MCF 10A (cell line): Measurements from ENCODE around the gene TNFSF11. TPM values are rescaled to one million over a fixed set of nuclear protein-coding genes. Genes with fewer than 3 reads are reported as not detected.

ENCODE experiments used
- BruUV-seq: library from RNA; stranded (reverse); fragments of 400-500 nt; replicated peaks from 2 replicates; lab custom pipeline; 2021; lab: Mats Ljungman, UMichigan
- CTCF ChIA-PET: fragments of 300-600 bp; sonication (Branson Sonifier 250); formaldehyde crosslinking; extraction: SDS; loops from one replicate; lab custom pipeline; 2021; ENCODE audit warnings: antibody characterized with exemption, inconsistent platforms; lab: Yijun Ruan, JAX
- POLR2A ChIA-PET: fragments of 300-600, 350-650 bp; sonication (Branson Sonifier 250); formaldehyde crosslinking; extraction: SDS; loops from one replicate; lab custom pipeline; 2020; ENCODE audit warnings: antibody characterized with exemption, inconsistent platforms; lab: Yijun Ruan, JAX
- DNase-seq: peaks from one replicate; pipeline ENCODE4 v3.0.0-alpha.2; 2018; ENCODE audit not compliant: unreplicated experiment
- H3K27ac Mint-ChIP-seq: one replicate; pipeline ENCODE4 v1.8.0; 2022; ENCODE audit warnings: mild to moderate bottlenecking, low read depth, mixed read lengths; ENCODE audit not compliant: unreplicated experiment
- H3K27me3 Mint-ChIP-seq: one replicate; pipeline ENCODE4 v1.8.0; 2022; ENCODE audit warnings: mixed read lengths; ENCODE audit not compliant: insufficient read depth, unreplicated experiment
- H3K36me3 Mint-ChIP-seq: one replicate; pipeline ENCODE4 v1.8.0; 2022; ENCODE audit warnings: mild to moderate bottlenecking, moderate library complexity, mixed read lengths; ENCODE audit not compliant: insufficient read depth, unreplicated experiment
- H3K4me1 Mint-ChIP-seq: one replicate; pipeline ENCODE4 v1.8.0; 2022; ENCODE audit warnings: mixed read lengths; ENCODE audit not compliant: insufficient read depth, unreplicated experiment
- H3K4me3 Mint-ChIP-seq: one replicate; pipeline ENCODE4 v1.8.0; 2022; ENCODE audit warnings: mild to moderate bottlenecking, moderate library complexity, mixed read lengths; ENCODE audit not compliant: unreplicated experiment
- H3K9me3 Mint-ChIP-seq: one replicate; pipeline ENCODE4 v1.8.0; 2022; ENCODE audit warnings: mixed read lengths; ENCODE audit not compliant: unreplicated experiment
- intact Hi-C: fragments of 100-400 bp; cut with micrococcal nuclease; formaldehyde crosslinking; loops from 2 replicates; pipeline ENCODE4 v1.14.1; 2022
- total RNA-seq: library from RNA; stranded (reverse); gene quantifications from 2 replicates; pipeline ENCODE4 v1.2.3, GENCODE V29; 2022
- TF ChIP-seq, protein P1 (sequence below): fragments of 200-600 bp; IDR thresholded peaks from one replicate; pipeline ENCODE4 v1.8.0; 2022; ENCODE audit warnings: antibody characterized with exemption, mild to moderate bottlenecking; ENCODE audit not compliant: unreplicated experiment

The TNFSF11 gene
- total RNA-seq, 1 experiment from 2014 or later = not detected

GRCh38 chr13:42617221-42617620 is 43.3 kb downstream of the TNFSF11 start:
- intact Hi-C loops = no loop called here
- TF ChIP-seq, protein P1, sequence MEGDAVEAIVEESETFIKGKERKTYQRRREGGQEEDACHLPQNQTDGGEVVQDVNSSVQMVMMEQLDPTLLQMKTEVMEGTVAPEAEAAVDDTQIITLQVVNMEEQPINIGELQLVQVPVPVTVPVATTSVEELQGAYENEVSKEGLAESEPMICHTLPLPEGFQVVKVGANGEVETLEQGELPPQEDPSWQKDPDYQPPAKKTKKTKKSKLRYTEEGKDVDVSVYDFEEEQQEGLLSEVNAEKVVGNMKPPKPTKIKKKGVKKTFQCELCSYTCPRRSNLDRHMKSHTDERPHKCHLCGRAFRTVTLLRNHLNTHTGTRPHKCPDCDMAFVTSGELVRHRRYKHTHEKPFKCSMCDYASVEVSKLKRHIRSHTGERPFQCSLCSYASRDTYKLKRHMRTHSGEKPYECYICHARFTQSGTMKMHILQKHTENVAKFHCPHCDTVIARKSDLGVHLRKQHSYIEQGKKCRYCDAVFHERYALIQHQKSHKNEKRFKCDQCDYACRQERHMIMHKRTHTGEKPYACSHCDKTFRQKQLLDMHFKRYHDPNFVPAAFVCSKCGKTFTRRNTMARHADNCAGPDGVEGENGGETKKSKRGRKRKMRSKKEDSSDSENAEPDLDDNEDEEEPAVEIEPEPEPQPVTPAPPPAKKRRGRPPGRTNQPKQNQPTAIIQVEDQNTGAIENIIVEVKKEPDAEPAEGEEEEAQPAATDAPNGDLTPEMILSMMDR = no peak
- Mint-ChIP-seq H3K36me3 (no peaks in the 10 kb centered on the region), H3K27me3 (no peaks in the 10 kb centered on the region), H3K9me3 (no peaks in the 10 kb centered on the region), H3K4me3 (no peak overlapping the region), H3K27ac (no peak overlapping the region), H3K4me1 (peaks cover 18% of the 10 kb centered on the region)
- BruUV-seq = no TSS peak
- CTCF ChIA-PET = no interaction called here
- DNase-seq = no peak
- POLR2A ChIA-PET = no interaction called here

- intact Hi-C loops = no loop called here
- H3K27ac Mint-ChIP-seq = no peak overlapping the region
- no peaks in the 10 kb centered on the region for H3K27me3 Mint-ChIP-seq
- peaks cover 18% of the 10 kb centered on the region for H3K4me1 Mint-ChIP-seq
- POLR2A ChIA-PET = no interaction called here
- CTCF ChIA-PET = no interaction called here
- BruUV-seq = no TSS peak
- H3K9me3 Mint-ChIP-seq = no peaks in the 10 kb centered on the region
- DNase-seq = no peak
- no peaks in the 10 kb centered on the region for H3K36me3 Mint-ChIP-seq
- TF ChIP-seq, protein P1 = no peak
- no peak overlapping the region for H3K4me3 Mint-ChIP-seq
These were observed 50.0 kb downstream of the TNFSF11 start for GRCh38 chr13:42623916-42624315.

DNA sequence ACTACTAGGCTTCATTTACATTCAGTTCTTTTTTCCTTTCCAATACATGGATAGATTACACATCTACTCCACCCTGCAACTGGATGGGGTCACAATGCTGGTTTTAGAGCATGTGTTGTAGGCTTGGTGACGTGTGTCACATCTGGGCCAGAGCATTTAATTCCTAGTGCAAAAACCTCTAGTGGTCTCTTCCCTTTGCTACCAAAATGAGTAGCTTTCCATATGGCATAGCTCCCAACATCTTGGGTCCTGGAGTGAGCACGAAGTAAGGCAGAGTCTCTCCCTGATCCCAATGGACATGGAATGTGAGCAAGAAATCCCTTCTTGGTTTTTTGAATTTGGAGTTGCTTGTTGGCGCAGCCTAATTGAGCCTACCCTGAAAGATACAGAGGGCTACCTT is 51.7 kb downstream of the TNFSF11 start:
- TF ChIP-seq, protein P1 = no peak
- H3K9me3 Mint-ChIP-seq = no peaks in the 10 kb centered on the region
- no peak overlapping the region for H3K4me3 Mint-ChIP-seq
- peaks cover 9% of the 10 kb centered on the region for H3K4me1 Mint-ChIP-seq
- DNase-seq = no peak
- no peak overlapping the region for H3K27ac Mint-ChIP-seq
- no peaks in the 10 kb centered on the region for H3K27me3 Mint-ChIP-seq
- H3K36me3 Mint-ChIP-seq = no peaks in the 10 kb centered on the region
- intact Hi-C loops = no loop called here
- CTCF ChIA-PET = interaction anchor here (0.6 kb wide), 1 partner anchor 411 kb away, joined by 3 read pairs; no protein-coding TSS in a partner anchor
- BruUV-seq = no TSS peak
- POLR2A ChIA-PET = interaction anchor here (0.6 kb wide), 2 partner anchors 313 to 352 kb away, joined by 4 read pairs; no protein-coding TSS in a partner anchor

GRCh38 chr13:42626176-42626860 is 52.4 kb downstream of the TNFSF11 start:
- intact Hi-C loops = no loop called here
- Mint-ChIP-seq H3K4me3 (no peak overlapping the region), H3K27ac (no peak overlapping the region), H3K9me3 (no peaks in the 10 kb centered on the region), H3K27me3 (no peaks in the 10 kb centered on the region), H3K4me1 (peaks cover 9% of the 10 kb centered on the region), H3K36me3 (no peaks in the 10 kb centered on the region)
- DNase-seq = peak; percentile 38
- CTCF ChIA-PET = no interaction called here
- TF ChIP-seq, protein P1 = no peak
- POLR2A ChIA-PET = interaction anchor here (0.6 kb wide), 3 partner anchors 12 to 353 kb away, joined by 3 to 4 read pairs (median 3); no protein-coding TSS in a partner anchor
- BruUV-seq = no TSS peak
